Mesodermal cell (in vitro differentiated cells): ENCODE results near the gene PPM1K.

ENCODE experiments used
- H3K27ac ChIP-seq: 2 replicates; pipeline ENCODE4 v1.7.0; 2013; ENCODE audit warnings: mild to moderate bottlenecking, low read depth, low read length, moderate library complexity; ENCODE audit not compliant: severe bottlenecking
- H3K36me3 ChIP-seq: 2 replicates; pipeline ENCODE4 v1.7.1; 2013; ENCODE audit warnings: mild to moderate bottlenecking, low read length, moderate library complexity; ENCODE audit not compliant: control insufficient read depth, insufficient read depth
- H3K4me1 ChIP-seq: one replicate; pipeline ENCODE4 v1.7.1; 2013; ENCODE audit warnings: mild to moderate bottlenecking, low read length; ENCODE audit not compliant: insufficient read depth, control insufficient read depth, poor library complexity, severe bottlenecking
- H3K4me3 ChIP-seq: 2 replicates; pipeline ENCODE4 v1.7.0; 2013; ENCODE audit warnings: low read length, control low read depth, mild to moderate bottlenecking; ENCODE audit not compliant: insufficient read depth, poor library complexity, severe bottlenecking; ENCODE audit errors: extremely low read depth
- H3K9me3 ChIP-seq: 2 replicates; pipeline ENCODE4 v1.7.1; 2013; ENCODE audit warnings: mild to moderate bottlenecking, low read length, moderate library complexity; ENCODE audit not compliant: control insufficient read depth
- WGBS, 2 experiments: methylation state at CpG; one replicate each; pipeline ENCODE4 v1.1.5; 2013; ENCODE audit warnings: missing lambda C conversion rate in 2 of 2; ENCODE audit not compliant: insufficient coverage in 2 of 2; 5-methylcytosine and 5-hydroxymethylcytosine counted together

The PPM1K gene

DNA sequence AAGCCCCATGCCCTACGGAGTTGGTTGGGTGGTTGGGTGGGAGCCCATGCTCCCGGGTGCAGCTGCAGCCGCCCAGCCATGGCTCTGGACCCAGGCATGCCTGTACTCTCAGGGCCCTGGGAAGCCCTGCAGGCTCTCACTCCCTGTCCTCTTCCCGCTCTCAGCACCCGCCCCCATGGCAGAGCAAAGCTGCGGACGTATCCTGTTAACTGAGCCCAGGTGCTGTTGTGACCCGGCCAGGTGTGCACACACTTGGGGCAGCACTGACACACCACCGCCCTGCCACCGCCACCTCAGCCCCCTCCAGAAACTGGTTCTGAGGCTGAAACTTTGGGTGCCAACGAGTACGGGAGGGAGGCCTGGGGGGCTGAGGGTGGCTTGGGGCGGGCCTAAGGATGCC lies 40.3 kb downstream of the PPM1K start:
- H3K9me3 ChIP-seq: no peaks in the 10 kb centered on the region
- 81 to 85% methylated on average over 8 to 9 of the region's 13 CpGs for WGBS, 2 experiments
- H3K4me3 ChIP-seq: no peak overlapping the region
- H3K27ac ChIP-seq: no peak overlapping the region
- no peaks in the 10 kb centered on the region for H3K36me3 ChIP-seq
- no peaks in the 10 kb centered on the region for H3K4me1 ChIP-seq

DNA sequence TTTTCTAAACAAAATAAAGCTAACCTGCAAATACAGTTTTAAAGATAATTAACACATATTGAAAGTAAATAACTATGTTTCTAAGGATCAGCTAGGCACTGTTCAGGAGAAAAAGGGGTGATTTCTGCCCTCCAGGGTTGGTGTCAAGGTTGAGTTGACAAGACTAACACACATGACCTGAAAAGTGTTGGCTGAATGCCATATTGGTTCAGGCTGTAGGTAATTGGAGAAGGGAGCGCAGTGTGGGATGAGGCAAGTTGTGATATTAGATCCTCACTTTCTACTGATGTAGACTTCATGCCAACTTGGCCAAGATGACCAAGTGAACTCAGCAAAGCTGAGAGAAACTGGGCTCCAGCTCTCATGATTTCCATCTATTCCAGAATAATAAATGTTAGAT lies 42.2 kb downstream of the PPM1K start:
- Histone ChIP-seq H3K9me3 (no peaks in the 10 kb centered on the region), H3K4me3 (no peak overlapping the region), H3K4me1 (no peaks in the 10 kb centered on the region), H3K27ac (no peak overlapping the region), H3K36me3 (no peaks in the 10 kb centered on the region)
- WGBS, 2 experiments: no CpG with 5 or more reads among the region's 1 CpG

DNA sequence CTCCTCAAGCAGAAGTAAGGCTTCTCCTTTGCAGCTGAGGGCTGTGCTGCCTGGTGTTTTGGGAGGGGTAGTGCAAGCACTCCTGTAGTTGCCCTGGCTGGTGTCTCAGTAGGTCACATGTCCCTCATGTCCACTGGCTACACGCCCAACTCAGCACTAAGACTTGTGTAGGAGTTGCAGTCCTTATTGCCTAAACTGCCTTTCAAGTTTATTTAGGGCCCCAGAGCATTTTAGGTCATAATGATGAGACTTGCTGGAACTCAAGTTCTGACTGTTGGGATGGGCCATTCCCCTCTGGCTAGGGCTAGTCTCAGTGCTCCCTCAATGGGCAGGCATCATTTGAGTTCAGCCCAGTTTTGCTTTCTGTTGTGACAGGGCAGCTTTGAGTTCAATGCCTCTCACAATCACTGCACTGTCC lies 44.1 kb downstream of the PPM1K start:
- WGBS, 2 experiments: 67% methylated on average over 1 of the region's 1 CpG; no CpG with 5 or more reads in 1 of the 2 experiments
- Histone ChIP-seq H3K9me3 (no peaks in the 10 kb centered on the region), H3K36me3 (no peaks in the 10 kb centered on the region), H3K4me1 (no peaks in the 10 kb centered on the region), H3K4me3 (no peak overlapping the region), H3K27ac (no peak overlapping the region)

- H3K9me3 ChIP-seq: peaks cover 5% of the 10 kb centered on the region
- WGBS, 2 experiments: 74 to 90% methylated on average over 8 to 9 of the region's 14 CpGs
- H3K4me1 ChIP-seq: no peaks in the 10 kb centered on the region
- no peak overlapping the region for H3K4me3 ChIP-seq
- peak overlapping the region; percentile 16 for H3K27ac ChIP-seq
- H3K36me3 ChIP-seq: no peaks in the 10 kb centered on the region
Measured at GRCh38 chr4:88230969-88231771, 53.2 kb downstream of the PPM1K start.

DNA sequence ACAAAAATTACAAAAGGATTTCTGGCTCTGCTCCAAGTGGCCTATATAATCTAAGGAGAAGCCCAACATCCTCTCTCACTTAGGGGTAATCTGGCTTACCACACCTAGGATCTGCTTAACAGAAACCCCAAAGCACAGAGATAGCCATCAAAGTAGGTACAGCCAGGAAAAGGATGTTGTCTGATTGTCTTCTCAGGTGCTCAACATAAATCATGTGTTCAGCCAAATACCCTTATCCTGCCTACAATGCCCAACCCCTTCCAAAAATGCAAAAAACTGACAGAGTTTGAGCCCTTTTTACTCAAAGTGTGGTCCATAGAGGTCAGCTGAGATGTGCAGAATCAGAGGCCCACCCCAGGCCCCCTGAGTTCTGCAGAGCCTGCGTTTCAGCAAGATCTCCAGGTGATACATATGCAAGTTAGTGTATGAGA lies 53.9 kb downstream of the PPM1K start:
- Histone ChIP-seq H3K9me3 (peaks cover 5% of the 10 kb centered on the region), H3K4me3 (no peak overlapping the region), H3K36me3 (no peaks in the 10 kb centered on the region), H3K4me1 (no peaks in the 10 kb centered on the region), H3K27ac (no peak overlapping the region)
- WGBS, 2 experiments: no CpG with 5 or more reads among the region's 1 CpG

DNA sequence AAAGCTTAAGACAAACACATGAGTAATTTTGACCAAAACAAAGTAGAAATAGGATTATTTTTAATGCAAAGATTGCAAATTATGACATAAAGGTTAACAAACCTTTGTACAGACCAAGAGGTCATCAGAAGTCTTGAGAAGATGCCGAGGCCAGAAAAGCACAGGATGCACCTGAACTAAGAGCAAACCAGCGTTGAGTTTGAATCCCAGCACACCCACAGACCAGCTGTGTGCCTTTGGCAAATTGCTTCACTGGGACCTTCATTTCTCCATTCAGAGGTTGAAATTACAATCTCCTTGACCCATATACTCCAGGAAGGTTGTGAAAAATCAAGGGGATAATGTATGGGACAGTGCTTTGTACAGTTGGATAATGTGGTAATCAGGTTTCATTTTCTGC lies 56.6 kb downstream of the PPM1K start:
- Histone ChIP-seq H3K36me3 (no peaks in the 10 kb centered on the region), H3K9me3 (no peaks in the 10 kb centered on the region), H3K4me1 (no peaks in the 10 kb centered on the region), H3K27ac (no peak overlapping the region), H3K4me3 (no peak overlapping the region)
- WGBS, 2 experiments: 100% methylated on average over 1 of the region's 2 CpGs; no CpG with 5 or more reads in 1 of the 2 experiments

DNA sequence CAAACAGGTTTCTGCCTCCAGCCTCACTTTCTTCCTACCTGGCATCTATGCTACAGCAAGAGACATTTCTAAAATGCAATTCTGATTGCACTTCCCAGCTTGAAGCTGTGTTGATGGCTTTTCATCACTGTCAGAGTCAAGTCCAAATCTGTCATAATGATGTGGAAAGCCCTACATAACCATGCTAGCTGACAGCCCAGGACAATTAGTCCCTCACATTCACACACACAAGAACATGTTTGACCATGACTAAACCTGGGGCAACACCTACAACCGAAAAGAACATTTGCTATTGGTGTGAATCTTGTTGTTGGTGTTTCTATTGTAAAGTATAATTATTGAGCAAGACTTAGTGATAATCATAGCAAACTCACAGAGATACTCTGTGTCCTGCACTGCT lies 58.2 kb downstream of the PPM1K start:
- no peak overlapping the region for H3K4me3 ChIP-seq
- no peak overlapping the region for H3K27ac ChIP-seq
- WGBS, 2 experiments: no CpG with 5 or more reads among the region's 1 CpG
- no peaks in the 10 kb centered on the region for H3K9me3 ChIP-seq
- no peaks in the 10 kb centered on the region for H3K36me3 ChIP-seq
- no peaks in the 10 kb centered on the region for H3K4me1 ChIP-seq

GRCh38 chr4:88225232-88226105 lies 58.9 kb downstream of the PPM1K start:
- Histone ChIP-seq H3K4me1 (no peaks in the 10 kb centered on the region), H3K9me3 (no peaks in the 10 kb centered on the region), H3K36me3 (no peaks in the 10 kb centered on the region), H3K4me3 (no peak overlapping the region), H3K27ac (no peak overlapping the region)
- 83 to 100% methylated on average over 1 to 2 of the region's 3 CpGs for WGBS, 2 experiments

- H3K9me3 ChIP-seq: no peaks in the 10 kb centered on the region
- 100% methylated on average over 1 of the region's 1 CpG; no CpG with 5 or more reads in 1 of the 2 experiments for WGBS, 2 experiments
- H3K27ac ChIP-seq: no peak overlapping the region
- H3K4me1 ChIP-seq: no peaks in the 10 kb centered on the region
- H3K36me3 ChIP-seq: no peaks in the 10 kb centered on the region
- H3K4me3 ChIP-seq: no peak overlapping the region
Measured at GRCh38 chr4:88223516-88223915, 60.8 kb downstream of the PPM1K start.

GRCh38 chr4:88219099-88219498 lies 65.3 kb downstream of the PPM1K start:
- Histone ChIP-seq H3K36me3 (no peaks in the 10 kb centered on the region), H3K4me1 (no peaks in the 10 kb centered on the region), H3K9me3 (no peaks in the 10 kb centered on the region), H3K4me3 (no peak overlapping the region), H3K27ac (no peak overlapping the region)
- WGBS, 2 experiments: 15 to 24% methylated on average over 3 to 4 of the region's 5 CpGs
